ENCODE measurements around the gene LGALS12.

LGALS12 gene

DNA sequence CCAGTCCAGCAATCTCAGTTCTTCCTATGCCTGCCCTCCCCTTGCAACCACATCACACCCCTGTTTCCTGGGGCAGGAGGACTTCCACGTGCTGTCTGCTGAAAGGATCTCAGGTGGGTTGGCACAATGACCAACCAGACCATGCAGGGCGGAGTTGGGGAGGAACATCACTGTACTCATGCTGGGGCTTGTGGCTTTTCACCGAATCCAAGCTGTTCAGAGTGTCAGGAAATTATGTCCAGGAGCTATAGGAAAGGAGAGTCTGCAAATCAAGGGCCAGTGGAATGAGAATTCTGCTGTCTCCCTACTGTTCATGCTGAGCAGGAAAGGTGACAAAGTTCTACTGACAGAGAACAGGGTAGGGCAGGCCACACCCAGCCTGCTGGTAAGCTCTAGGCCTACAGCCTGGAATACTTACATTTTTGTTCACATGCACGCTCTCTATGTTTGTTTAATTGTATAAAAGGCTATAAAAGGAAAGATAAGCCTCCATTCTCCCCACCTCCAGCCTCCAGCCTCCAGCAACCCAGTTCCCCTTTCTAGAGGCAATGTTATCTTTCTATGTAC is 59.0 kb downstream of the LGALS12 start:
- no peaks in the 10 kb centered on the region for H3K9me3 Mint-ChIP-seq
- peaks cover 25% of the 10 kb centered on the region for H3K4me1 Mint-ChIP-seq (ENCODE audit: low read depth)
- H3K27ac Mint-ChIP-seq, result no peak overlapping the region
- no peaks in the 10 kb centered on the region for H3K36me3 Mint-ChIP-seq (ENCODE audit: low read depth)
- intact Hi-C loops (cut with micrococcal nuclease), result no loop called here
- peaks cover 14% of the 10 kb centered on the region for H3K27me3 Mint-ChIP-seq
- H3K4me3 Mint-ChIP-seq, result no peak overlapping the region

All from dendritic cell treated with granulocyte-macrophage colony-stimulating factor and Interleukin-4, amounts not matched to agents 40 ng/mL and 50 ng/mL, for 4 days (primary cell).